ENCODE results near the gene PHPT1. TPM values are rescaled to one million over a fixed set of nuclear protein-coding genes. Genes with fewer than 3 reads are reported as not detected.

PHPT1 gene
- total and polyA plus RNA-seq, 4 donors, result 75.0 to 195 (median 117) TPM

DNA sequence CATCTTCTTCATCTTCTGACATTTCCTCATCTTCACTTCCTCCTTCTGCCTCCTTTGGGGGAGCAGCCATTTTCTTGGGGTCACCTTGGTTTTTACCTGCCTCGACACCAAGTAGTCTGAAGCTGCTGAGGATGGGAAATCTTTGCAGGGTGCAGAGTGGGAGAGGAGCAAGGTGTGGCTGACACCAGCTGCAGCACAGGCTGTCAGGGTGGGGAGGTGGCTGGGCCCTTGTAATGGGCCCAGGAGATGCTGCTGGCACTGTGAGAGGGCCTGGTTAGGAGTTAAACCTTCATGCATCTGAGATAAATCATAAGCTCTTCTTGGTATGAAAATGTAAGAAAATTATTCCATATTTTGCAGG, 33.8 kb upstream of the PHPT1 start:
- no peak overlapping the region for H3K27ac ChIP-seq (ENCODE audit: low read depth in 1 of 2, low read length in 1 of 2)
- H3K27me3 ChIP-seq (ENCODE audit: control insufficient read depth in 3 of 3, insufficient read depth in 3 of 3, low read length in 2 of 3), result no peaks in the 10 kb centered on the region
- DNase-seq (no peak), ATAC-seq (ENCODE audit: insufficient read depth, low FRiP score) (no peak)
- TF ChIP-seq, protein P1, sequence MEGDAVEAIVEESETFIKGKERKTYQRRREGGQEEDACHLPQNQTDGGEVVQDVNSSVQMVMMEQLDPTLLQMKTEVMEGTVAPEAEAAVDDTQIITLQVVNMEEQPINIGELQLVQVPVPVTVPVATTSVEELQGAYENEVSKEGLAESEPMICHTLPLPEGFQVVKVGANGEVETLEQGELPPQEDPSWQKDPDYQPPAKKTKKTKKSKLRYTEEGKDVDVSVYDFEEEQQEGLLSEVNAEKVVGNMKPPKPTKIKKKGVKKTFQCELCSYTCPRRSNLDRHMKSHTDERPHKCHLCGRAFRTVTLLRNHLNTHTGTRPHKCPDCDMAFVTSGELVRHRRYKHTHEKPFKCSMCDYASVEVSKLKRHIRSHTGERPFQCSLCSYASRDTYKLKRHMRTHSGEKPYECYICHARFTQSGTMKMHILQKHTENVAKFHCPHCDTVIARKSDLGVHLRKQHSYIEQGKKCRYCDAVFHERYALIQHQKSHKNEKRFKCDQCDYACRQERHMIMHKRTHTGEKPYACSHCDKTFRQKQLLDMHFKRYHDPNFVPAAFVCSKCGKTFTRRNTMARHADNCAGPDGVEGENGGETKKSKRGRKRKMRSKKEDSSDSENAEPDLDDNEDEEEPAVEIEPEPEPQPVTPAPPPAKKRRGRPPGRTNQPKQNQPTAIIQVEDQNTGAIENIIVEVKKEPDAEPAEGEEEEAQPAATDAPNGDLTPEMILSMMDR (IDR thresholded peaks at IDR 0.05; ENCODE audit: control extremely low read depth, extremely low read depth), result no peak
- no peak overlapping the region for H3K4me3 ChIP-seq
- no peaks in the 10 kb centered on the region for H3K4me1 ChIP-seq (ENCODE audit: control insufficient read depth in 5 of 5, insufficient read depth in 5 of 5, low read length in 5 of 5)
- H3K36me3 ChIP-seq (ENCODE audit: control insufficient read depth in 4 of 4, insufficient read depth in 4 of 4, low read length in 4 of 4), result peaks cover 0 to 11% (median 2%) of the 10 kb centered on the region in 4 donors
- WGBS, 2 donors, result 0 to 65% methylated on average over 1 of the region's 1 CpG
- H3K9me3 ChIP-seq (ENCODE audit: control insufficient read depth in 4 of 4, insufficient read depth in 3 of 4, low read length in 3 of 4), result no peaks in the 10 kb centered on the region
- H3K9ac ChIP-seq (ENCODE audit: insufficient read depth in 1 of 2, low read length in 2 of 2), result no peak overlapping the region

DNA sequence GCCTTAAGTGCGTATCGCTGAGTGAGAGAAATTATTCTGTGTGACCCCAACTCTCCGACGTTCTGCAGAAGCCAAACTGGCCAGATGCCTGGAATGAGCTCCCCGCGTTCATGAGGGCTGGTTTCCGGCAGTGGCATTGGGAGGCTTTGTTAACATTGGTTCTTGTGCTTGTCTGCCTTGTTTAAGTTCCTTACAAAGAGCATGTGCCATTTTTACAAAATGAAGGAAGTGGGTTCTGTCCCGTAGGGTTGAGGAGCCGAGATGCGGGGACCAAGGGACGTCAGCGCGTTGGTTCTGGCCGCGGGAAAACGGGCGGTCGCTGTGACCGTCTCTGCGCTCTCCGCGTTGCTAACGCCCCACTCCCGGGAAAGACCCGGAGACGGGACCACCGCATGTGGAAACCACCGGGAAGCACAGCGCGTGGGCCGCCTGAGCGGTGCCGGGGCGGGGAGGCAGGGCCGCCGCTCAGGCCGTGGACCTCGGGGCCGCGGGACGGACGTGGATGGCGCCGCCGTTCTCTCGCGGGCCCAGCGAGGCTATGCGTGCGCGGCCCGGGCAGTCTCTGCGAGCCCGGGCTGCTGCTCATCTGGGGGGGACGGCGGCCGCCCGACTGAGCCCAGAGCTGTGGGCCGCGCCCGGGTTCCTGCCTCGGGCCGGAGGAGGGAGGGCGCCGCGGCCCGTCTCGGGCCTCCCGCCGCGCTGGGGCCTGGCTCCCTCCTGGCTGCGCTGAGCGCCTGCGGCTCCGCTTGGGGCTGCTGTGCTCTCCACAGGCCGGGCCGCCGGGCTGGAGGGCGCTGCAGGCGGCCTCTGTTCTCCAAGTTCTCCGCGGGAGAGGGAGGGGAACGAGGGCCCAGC, 28.0 kb upstream of the PHPT1 start:
- no peak overlapping the region for H3K9ac ChIP-seq (ENCODE audit: insufficient read depth in 1 of 2, low read length in 2 of 2)
- H3K27me3 ChIP-seq (ENCODE audit: control insufficient read depth in 3 of 3, insufficient read depth in 3 of 3, low read length in 2 of 3), result no peaks in the 10 kb centered on the region
- TF ChIP-seq, protein P1 (IDR thresholded peaks at IDR 0.05; ENCODE audit: control extremely low read depth, extremely low read depth), result no peak
- WGBS, 2 donors, result 22 to 40% methylated on average over 64 to 83 of the region's 83 CpGs
- H3K4me1 ChIP-seq (ENCODE audit: control insufficient read depth in 5 of 5, insufficient read depth in 5 of 5, low read length in 5 of 5), result peaks cover 0 to 11% (median 4%) of the 10 kb centered on the region in 5 donors
- no peak overlapping the region for H3K27ac ChIP-seq (ENCODE audit: low read depth in 1 of 2, low read length in 1 of 2)
- no peak overlapping the region for H3K4me3 ChIP-seq
- DNase-seq (peak; percentile 79 to 91 (median 83)), ATAC-seq (ENCODE audit: insufficient read depth, low FRiP score) (peak; percentile 45)
- H3K9me3 ChIP-seq (ENCODE audit: control insufficient read depth in 4 of 4, insufficient read depth in 3 of 4, low read length in 3 of 4), result no peaks in the 10 kb centered on the region
- H3K36me3 ChIP-seq (ENCODE audit: control insufficient read depth in 4 of 4, insufficient read depth in 4 of 4, low read length in 4 of 4), result peaks cover 0 to 23% (median 10%) of the 10 kb centered on the region in 4 donors

DNA sequence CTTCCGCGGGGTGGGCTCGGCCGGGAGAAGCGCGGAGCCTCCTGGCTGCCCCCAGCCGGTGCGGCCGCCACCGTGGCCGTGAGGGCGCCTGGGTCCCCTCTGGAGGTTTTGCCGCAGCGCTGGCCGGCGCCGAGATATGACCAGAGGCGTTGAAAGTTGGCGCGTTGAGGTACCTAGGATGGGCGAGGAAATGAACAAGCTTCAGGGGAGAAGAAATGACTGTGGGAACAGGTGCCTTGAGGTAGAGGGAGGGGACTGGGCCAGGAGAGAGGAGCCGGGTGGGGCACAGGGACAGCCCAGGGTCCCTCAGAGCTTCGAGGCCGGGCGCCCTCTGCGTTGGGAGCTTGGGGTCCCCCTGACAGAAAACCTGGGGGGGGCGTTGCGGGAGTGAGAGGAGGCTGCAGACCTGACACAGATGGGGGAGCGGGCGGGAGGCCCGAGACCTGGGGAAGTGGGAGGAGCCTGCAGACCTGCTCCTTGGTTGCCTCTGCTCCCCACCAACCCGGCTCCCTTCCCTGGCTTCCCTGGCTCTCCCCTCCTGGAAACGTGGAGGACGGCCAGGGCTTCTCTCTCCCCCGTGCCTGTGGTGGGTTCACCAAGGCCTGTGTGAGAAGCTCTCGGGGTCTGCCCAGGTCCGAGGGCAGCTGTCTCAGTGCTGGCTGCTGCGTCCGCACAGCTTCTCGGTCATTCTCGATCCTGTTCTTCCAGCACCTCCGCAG, 27.2 kb upstream of the PHPT1 start:
- H3K9me3 ChIP-seq (ENCODE audit: control insufficient read depth in 4 of 4, insufficient read depth in 3 of 4, low read length in 3 of 4), result no peaks in the 10 kb centered on the region
- TF ChIP-seq, protein P1 (IDR thresholded peaks at IDR 0.05; ENCODE audit: control extremely low read depth, extremely low read depth), result no peak
- no peak overlapping the region for H3K27ac ChIP-seq (ENCODE audit: low read depth in 1 of 2, low read length in 1 of 2)
- peaks cover 0 to 11% (median 4%) of the 10 kb centered on the region in 5 donors for H3K4me1 ChIP-seq (ENCODE audit: control insufficient read depth in 5 of 5, insufficient read depth in 5 of 5, low read length in 5 of 5)
- H3K36me3 ChIP-seq (ENCODE audit: control insufficient read depth in 4 of 4, insufficient read depth in 4 of 4, low read length in 4 of 4), result peaks cover 0 to 31% (median 9%) of the 10 kb centered on the region in 4 donors
- DNase-seq, result no peak
- no peak overlapping the region for H3K9ac ChIP-seq (ENCODE audit: insufficient read depth in 1 of 2, low read length in 2 of 2)
- no peak overlapping the region for H3K4me3 ChIP-seq
- 79 to 82% methylated on average over 39 to 42 of the region's 42 CpGs for WGBS, 2 donors
- no peak for ATAC-seq (ENCODE audit: insufficient read depth, low FRiP score)
- no peaks in the 10 kb centered on the region for H3K27me3 ChIP-seq (ENCODE audit: control insufficient read depth in 3 of 3, insufficient read depth in 3 of 3, low read length in 2 of 3)
